ENCODE results near the gene TTN.

DNA sequence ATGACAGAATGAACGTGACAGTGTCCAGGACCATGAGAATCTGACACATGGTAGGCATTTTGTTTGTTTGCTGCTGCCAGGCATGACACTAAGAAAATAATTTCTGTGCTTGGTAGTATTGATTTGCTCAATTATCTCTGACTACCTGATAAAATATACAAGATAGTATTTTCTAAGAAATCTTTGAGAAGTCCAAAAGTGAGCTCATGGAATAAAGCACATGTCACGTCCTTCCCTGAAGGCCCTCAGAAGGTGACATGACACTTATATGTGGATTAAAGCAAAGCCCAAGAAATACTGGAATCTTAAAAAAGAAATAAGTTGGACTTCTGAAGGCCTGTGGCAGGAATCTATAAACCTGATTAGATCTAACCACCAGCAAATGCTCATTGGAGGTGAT lies 3.8 kb upstream of the TTN start:
- TF ChIP-seq RCOR1 (IDR thresholded peaks at IDR 0.05; ENCODE audit: insufficient replicate concordance, low read length) (no peak), POLR2A (IDR thresholded peaks at IDR 0.05; ENCODE audit: low read depth, low read length) (no peak), RAD21 (IDR thresholded peaks at IDR 0.05; ENCODE audit: low read length) (no peak), CTCF (conservative IDR thresholded peaks at IDR 0.05; ENCODE audit: low read depth, low read length) (no peak), MAZ (IDR thresholded peaks at IDR 0.05; ENCODE audit: borderline replicate concordance, low read depth, low read length) (no peak), ELK1 (IDR thresholded peaks at IDR 0.05; ENCODE audit: borderline replicate concordance, low read depth, low read length) (no peak), CHD1 (IDR thresholded peaks at IDR 0.05; ENCODE audit: low read depth, low read length) (no peak), CEBPB (IDR thresholded peaks at IDR 0.05; ENCODE audit: low read depth, low read length) (no peak), MAFK (IDR thresholded peaks at IDR 0.05; ENCODE audit: low read depth, low read length) (no peak), FOS (IDR thresholded peaks at IDR 0.05; ENCODE audit: low read depth, low read length) (no peak), SMC3 (IDR thresholded peaks at IDR 0.05; ENCODE audit: low read depth, low read length) (no peak)

Data from IMR-90 (cell line).